Measurements from ENCODE around the gene FANCE.

Gene FANCE

DNA sequence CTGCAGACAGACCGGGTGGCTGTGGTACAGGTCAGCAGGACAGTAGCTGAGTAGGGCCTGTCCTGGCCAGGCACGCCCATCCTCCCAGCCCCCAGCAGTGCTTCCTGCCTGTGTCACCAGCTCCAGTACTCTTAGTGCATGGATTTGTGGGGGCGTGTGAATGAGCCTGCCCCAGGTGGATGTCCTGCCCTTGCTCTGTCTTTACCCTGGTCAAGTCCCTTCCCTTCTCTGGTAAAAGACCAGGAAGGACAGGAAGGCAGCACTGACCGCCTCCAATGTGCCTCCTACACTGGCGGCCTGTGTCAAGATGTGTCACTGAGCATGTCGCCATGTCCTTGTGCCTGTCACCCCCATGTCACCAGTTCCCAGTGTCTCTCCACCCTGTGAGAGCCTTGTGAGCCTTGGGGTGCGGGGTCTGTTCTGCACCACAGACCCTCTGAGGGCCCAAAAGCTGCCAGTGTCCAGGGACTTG, 32.8 kb downstream of the FANCE start:
- DNase-seq (ENCODE audit: low read depth in 2 of 2), result no peak

DNA sequence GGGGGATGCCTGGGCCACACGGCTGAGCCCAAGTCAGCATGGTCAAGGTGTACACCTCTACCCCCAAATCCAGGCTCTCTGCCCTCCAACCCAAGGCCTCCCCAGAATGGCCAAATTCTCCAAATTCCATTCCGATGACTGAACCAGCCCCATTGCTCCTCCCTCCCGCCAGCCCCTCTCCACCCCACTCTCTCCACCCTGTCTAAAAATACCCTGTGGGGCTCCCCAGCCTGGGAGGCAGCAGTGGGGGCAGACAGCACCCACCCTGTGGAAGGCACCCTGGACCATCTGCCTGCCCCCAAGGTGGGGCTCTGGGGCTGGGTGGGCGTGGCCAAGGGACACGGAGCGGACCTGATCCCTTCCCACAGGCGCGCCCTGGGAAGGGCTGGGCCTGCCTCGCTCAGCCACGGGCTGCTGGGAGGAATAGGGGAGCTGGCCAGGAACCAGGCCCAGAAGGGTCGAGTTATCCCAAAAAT, 33.3 kb downstream of the FANCE start:
- no peak for DNase-seq (ENCODE audit: low read depth in 2 of 2)

DNA sequence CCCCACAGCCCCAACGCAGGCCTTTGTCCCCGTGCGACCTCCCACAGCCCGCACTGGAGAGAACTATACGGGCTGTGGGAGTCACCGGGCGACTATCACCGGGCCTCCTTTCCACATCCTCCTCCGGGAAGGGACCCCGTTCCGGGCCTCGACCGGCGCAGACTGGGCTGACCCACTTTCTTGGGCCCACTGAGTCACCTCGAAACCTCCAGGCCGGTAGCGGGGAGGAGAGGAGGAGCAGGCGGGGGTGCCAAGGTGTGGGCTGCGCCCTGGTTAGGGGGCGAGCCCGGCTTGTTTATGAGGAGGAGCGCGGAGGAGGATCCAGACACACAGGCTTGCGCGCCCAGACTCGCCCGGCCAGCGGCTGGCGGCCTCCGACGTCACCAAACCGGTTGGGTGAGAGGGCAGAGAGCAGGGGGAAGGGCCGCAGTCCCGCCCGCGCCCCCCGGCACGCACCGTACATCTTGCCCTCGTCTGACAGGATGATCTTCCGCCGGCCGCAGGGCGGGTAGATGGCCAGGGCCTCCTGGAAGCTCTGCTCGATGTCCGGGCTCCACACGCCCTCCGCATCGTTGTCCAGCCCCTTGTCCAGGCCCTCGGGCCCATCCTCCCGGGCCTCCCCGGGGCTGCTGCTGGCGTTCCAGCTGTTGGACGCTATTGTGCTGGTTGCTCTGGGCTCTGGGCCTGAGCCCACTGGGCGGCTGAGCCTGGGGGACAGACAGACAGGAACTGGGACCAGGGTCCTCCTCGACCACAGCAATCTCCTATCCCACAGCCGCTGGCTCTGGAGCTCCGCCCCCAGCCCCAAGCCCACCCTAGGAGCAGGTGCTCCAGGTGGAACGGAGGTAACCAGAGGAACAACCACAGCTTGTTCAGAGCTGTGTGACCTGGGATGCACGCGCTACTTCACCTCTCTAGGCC, 34.1 kb downstream of the FANCE start:
- no peak for DNase-seq (ENCODE audit: low read depth in 2 of 2)

DNA sequence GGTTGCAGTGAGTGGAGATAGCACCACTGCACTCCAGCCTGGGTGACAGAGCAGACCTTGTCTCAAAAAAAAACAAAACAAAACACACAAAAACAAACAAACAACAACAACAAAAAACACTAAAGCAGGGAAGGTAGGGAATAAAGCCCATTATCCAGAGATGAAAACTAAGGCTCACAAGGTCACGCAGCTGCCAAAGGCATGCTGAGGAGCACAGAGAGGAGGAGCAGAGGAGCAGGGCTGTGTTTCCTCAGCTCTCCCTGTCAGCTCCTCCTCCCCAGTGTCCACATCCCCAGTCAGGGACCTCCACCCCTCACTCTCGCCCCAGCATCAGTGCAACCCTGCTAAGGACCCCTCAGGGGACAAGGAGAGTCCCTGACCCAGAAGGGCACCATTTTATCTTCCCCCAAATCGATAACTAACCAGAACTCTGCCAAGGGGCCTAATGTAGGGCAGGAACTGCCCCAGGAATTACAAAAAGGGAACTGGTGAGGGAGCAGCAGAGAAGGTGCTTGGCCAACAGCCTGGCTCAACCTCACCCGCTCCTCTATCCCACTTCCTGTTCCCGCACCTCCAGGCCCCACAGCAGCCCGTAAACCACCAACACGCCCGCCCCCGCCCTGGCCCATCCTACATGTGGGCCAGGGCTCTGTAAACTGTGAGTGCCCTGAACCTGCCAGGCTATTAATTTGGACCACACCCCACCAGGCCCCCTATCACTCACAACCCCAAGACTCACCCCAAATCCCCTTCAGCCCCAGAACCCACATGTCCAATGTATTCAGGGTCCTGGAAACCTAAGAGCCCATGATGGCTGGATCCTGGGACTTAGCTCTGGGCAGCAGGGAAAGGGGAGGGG, 35.7 kb downstream of the FANCE start:
- DNase-seq (ENCODE audit: low read depth in 2 of 2), result no peak

DNA sequence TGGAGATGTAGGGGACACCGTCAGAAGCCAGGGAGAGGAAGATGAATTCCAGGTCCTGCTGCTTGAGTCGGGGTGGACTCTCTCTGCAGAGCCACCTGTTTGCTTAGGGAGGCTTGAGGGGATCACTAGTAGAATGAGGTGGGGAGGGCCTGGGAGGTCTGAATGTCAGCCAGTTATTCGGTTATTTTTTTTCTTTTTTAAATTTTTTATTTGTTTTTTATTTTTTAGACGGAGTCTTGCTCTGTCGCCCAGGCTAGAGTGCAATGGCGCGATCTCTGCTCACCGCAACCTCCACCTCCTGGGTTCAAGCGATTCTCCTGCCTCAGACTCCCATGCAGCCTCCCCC, 36.4 kb downstream of the FANCE start:
- DNase-seq (ENCODE audit: low read depth in 2 of 2), result no peak

DNA sequence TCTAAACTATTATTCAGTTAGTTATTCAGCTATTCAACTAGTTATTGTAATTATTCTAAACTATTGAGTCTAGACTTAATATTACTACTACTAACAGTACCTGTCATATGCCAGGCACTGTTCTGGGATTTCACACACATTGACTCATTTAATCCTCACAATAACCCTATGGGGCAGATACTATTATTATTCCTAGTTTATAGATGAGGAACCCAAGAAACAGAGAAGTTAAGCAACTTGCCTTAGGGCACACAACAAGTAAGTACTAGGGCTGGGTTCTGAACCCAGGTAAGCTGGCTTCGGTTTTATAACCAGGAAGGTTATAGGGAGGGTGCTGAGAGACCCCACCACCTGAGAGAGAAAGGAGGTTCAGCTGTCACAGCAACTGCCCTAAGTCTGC, 36.9 kb downstream of the FANCE start:
- DNase-seq (ENCODE audit: low read depth in 2 of 2), result no peak

DNA sequence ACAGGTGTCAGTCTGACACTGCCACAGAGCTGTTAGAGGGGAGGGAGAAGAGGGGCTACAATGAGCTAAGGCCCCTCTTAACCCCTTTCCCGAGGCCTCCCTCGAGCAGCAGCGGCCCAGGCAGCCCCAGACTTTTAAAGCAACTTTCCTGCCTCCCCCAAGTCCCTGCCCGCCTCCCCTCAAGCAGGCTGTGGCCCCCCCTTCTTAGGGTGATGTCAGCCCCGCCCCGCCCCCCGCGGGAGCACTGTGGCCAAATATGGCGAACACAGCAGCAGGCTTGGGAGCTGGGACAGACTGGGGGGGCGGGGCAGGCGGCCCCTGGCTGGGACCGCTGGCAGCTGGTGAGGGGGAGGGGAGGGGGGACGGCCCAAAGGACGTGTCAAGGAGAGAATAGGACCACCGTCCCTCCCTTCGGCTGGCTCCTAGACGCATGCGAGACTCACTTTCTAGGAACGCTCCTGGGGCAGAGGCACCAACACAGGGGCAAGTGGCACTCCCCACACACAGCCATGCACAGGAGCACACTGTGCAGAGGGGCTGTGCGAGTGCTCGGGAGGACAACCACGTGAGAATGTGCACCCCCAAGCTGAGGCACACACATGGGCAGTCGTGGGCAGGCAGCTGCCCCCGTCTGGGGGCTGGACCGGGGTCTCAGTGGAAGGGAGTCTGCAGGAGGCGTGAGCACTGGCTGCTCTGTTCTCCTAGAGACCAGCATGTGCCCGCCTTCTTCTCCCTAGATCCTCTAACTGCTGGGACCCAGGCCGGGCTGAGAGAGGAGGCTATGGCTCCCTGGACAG, 38.1 kb downstream of the FANCE start:
- no peak for DNase-seq (ENCODE audit: low read depth in 2 of 2)

DNA sequence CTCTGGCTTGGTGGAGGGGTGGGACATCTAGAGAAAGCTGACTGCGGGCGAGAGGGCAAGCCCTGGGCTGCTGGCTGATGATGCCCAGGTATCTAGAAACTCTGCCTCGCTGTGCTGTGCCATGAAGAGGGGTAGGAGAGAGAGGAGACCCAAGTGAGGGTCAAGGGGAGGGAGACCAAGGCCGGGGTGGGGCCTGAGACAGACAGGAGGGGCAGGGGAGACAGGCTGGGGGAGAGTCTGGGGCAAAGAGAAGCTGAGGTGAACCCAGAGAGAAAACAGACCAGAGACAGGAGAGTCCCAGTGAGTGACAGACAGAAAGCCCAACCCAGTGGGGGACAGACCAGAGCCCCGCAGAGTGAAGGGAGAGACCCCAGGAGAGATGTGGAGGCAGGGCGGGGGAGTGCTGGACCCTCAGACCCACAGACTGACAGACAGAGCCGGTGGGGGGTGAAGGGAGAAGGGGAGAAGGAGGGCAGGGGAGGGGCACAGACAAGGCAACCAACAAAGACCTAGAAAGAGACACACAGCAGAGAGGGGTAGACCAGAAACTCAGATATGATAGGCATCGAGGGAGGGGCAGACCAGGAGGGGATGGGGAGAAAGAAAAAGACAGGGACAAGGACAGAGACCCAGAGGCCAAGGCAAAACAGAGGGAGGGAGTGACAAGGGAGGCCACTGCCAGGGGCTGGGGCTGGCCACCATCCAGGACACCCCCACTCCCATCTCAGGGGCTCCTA, 38.9 kb downstream of the FANCE start:
- DNase-seq (ENCODE audit: low read depth in 2 of 2), result no peak

DNA sequence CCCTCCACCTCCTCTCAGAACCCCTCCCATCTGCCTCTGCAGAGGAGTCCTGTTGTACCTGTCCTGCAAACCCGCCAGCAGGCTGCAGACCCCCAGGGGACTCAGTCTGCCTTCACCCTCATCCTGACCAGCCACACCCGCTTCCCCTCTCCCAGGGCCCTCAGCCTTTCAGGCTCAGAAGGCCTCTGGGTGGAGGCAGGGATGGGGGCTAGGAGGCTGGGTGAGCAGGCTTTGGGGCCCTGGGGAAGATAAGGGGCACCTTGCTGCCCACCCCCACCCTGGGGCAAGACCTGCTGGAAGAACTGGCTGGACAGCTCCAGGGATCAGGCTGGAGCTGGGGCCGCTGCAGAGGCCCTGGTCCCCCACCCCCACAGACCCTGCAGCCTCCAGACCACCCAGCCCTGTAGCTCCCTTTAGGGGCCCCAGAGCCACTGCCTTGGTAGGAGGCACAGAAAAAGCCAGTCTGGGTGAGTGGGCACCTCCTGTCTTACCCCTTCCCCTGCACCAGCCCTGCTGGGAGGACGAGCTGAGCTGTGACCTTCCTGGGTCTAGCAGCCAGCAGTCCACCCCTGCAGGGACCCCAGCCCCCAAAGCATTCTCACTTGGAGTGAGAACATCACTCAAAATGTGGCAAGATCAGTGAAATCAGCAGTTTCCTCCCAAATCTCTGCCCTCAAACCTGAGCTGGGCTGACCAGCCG, 39.6 kb downstream of the FANCE start:
- no peak for DNase-seq (ENCODE audit: low read depth in 2 of 2)

DNA sequence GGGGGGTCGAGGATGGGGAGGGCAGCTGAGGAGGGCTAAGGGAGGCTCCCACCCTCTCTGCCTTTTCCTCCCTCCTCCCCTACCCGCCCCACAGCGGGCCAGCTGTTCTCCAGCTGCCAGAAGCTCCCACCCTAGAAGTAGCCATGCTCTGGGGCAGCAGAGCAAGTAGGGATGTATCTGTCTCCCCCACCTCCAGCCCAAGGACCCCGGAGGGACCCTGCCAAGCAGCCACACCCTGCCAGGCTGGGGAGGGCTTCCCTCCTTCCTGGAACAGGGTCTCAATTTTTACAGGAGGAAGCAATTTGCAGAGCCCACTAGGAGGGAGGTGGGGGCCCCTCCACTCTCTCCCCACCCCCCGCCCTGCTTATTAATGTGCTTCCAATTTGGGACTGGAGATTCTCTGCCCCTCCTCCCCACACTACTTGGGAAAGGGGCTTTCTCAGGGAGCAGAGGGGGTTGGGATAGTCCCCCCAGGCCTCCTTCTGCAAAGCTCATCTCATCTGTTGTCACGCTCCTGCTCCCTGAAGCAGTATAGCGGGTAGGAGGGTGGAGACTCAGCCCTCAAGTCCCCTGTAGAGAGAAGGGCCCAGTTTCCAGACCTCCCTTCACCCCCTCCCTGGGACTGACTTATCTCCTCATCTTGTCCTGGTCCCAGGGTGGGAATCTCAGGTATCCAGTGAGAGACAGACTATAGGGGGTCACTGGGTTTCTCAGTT, 40.3 kb downstream of the FANCE start:
- DNase-seq (ENCODE audit: low read depth in 2 of 2), result no peak

DNA sequence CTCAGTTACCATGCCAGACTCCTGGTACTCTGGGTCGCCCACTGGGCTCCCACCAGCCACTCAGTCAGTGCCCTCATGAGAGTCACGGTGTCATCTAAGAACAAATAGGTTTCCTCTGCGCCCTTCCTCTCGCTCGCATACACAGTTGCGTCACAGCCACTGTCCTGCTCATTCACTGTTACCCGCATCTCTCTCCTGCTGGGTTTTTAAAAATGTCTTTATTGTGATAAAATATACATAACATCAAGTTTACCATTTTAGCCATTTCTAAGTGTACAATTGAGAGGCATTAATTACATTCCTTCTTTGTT, 40.8 kb downstream of the FANCE start:
- no peak for DNase-seq (ENCODE audit: low read depth in 2 of 2)

DNA sequence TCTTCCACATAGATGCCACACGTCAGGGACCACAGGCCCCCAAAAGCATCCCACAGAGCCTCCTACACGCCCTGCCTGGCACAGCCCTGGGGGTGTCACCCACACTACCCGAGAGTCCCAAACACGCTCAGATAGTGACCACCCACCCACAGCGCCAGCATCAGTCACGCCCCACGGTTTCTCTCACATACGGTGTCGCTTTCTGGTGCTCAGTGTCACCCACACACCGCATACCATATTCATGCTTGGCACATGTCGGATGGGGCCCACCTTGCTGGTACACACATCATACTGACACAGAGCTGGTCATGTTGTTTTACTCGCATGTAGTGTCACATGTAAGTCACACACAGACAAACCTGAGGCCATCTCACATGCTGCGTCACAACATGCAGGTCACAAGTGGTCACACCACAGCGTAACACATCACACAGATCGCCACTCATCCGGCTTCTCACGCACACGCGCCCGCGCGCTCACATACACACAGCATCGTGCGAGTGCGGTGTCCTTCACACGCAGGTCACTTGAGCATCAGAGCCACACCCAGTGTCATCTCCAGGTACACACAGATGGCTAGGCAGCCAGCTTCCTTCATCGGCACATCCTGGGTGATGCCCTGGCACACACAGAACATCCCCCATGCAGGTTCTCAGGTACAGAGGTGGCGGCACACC, 41.3 kb downstream of the FANCE start:
- no peak for DNase-seq (ENCODE audit: low read depth in 2 of 2)

DNA sequence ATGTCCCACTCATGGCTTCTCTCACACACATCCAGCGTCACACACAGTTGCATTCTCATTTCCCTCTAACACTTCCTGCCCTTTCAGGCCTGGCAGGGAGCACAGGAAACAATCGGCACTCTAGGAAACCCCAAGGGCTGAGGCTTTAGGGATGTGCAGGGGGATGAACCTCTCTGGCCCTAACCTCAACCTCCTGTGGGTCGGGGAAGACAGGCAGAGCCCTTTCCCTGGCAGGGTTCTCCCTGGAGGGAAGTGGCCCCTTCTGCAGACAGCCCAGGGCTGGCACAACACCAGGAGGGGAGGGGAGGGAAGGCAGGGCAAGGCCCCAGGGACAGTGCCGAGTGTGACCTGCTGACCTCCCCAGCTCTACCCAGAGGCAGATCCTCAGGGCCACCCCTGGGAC, 42.0 kb downstream of the FANCE start:
- no peak for DNase-seq (ENCODE audit: low read depth in 2 of 2)

DNA sequence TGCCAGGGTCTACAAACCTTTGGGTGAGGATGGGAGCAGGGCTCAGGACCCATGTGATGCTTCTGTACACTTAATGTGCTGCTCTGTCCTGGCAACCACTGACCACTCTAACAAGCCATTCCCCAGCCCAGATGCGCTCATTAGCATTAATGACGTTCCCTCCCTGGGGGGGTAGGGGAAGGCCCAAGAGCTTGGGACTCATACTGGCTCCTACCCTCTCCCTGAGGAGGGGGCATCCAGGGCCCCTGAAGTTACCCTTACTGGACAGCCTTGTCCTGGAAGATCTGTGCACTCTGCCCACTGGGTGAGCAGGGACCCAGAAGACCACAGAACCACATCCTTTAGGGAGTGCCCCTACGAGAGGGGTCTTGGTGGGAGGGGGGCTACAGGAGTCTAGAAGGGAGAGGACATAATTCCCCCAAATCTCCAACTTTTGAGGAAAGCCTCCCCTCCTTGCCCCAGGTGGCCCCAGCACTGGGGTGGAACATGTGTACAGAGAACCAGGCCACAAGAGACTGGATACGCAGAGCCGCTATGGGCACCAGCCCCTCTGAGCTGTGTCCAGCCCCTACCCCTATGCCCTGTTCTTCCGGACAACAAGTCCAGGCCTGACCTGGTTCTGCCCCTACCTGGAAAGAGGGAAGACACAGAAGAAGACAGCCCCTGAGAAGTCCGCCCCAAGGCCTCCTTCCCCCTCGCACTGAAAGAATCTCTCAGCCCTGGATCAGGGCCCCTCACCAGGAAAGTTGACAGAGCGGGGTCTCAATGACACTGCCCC, 43.3 kb downstream of the FANCE start:
- DNase-seq (ENCODE audit: low read depth in 2 of 2), result no peak

DNA sequence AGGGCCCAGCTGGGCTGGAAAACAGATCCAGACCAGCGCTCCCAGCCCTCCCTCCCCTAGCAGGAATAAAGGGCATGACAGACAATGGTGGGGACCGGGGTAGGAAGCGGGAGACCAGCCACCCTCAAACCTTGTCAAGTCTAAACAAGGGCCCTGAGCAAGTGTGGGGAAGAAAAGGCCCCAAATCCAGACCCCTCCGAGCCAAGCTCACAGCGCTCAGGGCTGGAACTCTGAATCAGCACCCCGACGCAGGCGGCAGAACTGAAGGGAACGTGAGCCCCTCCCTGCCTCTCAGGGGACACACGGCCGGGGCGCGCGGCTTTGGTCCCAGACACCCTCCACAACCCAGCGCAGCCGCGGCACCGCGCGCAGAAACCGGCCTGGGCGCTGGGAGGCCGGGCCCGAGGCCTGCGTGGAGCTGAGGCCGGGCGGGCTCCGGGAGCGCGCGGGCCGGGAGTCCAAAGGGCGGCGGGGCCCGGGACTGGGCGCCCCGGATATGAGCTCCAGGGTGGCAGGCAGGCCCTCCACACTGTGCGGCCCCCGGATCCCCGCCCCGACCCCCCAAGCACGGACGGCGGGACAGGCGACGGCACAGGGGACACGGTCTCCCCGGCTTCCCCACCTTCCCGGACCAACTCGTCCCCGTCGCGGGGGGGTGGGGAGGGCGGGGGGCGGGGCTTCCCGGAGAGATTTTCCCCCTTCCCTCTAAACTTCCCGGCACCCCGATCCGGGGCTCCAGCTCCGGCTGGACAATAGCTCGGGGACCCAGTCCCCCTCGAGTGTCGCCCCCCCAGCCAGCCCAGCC, 44.1 kb downstream of the FANCE start:
- DNase-seq (ENCODE audit: low read depth in 2 of 2), result no peak

DNA sequence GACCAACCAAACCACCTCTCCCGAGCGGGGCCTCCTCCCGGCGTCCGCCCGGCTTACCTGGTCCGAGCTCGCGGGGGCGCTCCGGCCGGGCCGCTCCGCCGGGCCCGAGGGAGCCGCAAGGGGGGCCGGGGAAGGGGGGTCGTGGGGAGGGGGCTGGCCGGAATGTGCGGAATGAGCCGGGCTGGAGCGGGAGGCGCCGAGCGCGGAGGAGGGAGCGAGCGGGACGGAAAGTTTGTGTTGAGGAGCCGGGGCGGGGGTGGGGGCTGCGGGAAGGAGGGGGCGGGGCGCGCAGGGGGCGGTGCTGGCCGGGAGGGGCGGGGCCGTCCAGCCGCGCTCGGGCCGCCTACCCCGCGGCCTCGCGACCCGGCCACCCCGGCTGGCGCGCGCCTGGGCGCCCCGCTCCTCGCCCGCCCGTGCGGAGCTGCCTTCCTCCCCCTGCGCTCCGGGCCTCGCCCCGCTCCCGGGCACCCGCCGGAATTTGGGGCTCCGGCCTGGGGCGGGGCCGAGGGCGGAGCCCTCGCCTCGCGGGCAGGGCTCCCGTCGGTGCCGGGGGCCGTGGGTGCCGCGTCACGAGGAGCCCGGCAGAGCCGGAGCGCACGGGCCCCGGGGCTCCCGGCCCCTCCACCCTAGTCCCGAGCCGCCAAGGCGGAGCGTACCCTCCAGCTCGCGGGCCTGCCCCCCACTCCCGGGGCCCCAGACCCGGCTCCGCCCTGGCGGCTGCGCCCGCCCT, 44.9 kb downstream of the FANCE start, which contains the start of gene TEAD3:
TSS of gene TEAD3 (minus strand) at position 239 of the 730 bp plus-strand sequence.
- peak in 1 of 2 donors; percentile 34 for DNase-seq (ENCODE audit: low read depth in 2 of 2)

Data from stimulated activated CD4-positive, alpha-beta T cell treated with anti-CD3 and anti-CD28 coated beads, Interleukin-4, amount 100 ng/mL, for 48 hours (primary cell).